ENCODE results near the gene SH3RF1.

DNA sequence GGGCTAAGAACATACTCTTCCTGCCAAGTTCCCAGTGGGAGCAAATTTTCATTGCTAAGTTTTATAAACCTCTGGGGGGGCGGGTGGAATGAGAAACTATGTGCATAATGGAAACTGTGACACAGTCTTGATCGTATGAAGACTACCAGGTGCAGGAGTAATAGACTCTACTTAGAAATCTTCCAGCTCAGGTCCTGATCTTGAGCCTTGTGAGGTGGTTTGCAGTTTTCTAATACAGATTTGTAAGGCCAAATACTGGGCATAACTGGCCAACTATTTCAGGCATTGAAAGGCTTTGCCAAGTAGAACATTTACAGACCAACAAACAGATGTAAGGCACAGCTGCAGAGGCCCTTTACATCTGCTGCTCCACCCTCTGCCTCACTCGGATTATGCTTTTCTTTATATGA, 171.0 kb downstream of the SH3RF1 start:
- TF ChIP-seq, protein P1, sequence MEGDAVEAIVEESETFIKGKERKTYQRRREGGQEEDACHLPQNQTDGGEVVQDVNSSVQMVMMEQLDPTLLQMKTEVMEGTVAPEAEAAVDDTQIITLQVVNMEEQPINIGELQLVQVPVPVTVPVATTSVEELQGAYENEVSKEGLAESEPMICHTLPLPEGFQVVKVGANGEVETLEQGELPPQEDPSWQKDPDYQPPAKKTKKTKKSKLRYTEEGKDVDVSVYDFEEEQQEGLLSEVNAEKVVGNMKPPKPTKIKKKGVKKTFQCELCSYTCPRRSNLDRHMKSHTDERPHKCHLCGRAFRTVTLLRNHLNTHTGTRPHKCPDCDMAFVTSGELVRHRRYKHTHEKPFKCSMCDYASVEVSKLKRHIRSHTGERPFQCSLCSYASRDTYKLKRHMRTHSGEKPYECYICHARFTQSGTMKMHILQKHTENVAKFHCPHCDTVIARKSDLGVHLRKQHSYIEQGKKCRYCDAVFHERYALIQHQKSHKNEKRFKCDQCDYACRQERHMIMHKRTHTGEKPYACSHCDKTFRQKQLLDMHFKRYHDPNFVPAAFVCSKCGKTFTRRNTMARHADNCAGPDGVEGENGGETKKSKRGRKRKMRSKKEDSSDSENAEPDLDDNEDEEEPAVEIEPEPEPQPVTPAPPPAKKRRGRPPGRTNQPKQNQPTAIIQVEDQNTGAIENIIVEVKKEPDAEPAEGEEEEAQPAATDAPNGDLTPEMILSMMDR (IDR thresholded peaks at IDR 0.05), result no peak
- peak; percentile 27 to 63 (median 50) for TF ChIP-seq POLR2AphosphoS5 (IDR thresholded peaks at IDR 0.05)
- TF ChIP-seq EP300 (IDR thresholded peaks at IDR 0.05), result no peak

Data from sigmoid colon (tissue), 4 donors.